Activated CD4-positive, alpha-beta T cell treated with anti-CD3 and anti-CD28 coated beads, Interleukin-2, amount 10 ng/mL, durations not matched to agents 24 days and 14 days (primary cell): ENCODE results near the gene ZCCHC8. TPM values are rescaled to one million over a fixed set of nuclear protein-coding genes. Genes with fewer than 3 reads are reported as not detected.

Experiments used
- total RNA-seq: library from RNA; stranded (reverse); gene quantifications from 2 replicates; pipeline ENCODE4 v1.2.3, GENCODE V29; 2022

ZCCHC8 gene
- total RNA-seq, 1 donor from 2014 or later = 41.9 TPM

Other genes starting within 250 kb of the ZCCHC8 start
- 25.9 and 28.4 TPM in 2 replicates for gene VPS33A, start 234.4 kb downstream of the ZCCHC8 start, total RNA-seq
- gene CLIP1, start 78.3 kb downstream of the ZCCHC8 start, total RNA-seq = 60.8 and 66.1 TPM in 2 replicates
- 99.7 and 101 TPM in 2 replicates for gene RSRC2, start 26.0 kb upstream of the ZCCHC8 start, total RNA-seq
- 128 and 129 TPM in 2 replicates for gene KNTC1, start 26.3 kb upstream of the ZCCHC8 start, total RNA-seq
- gene HCAR2, start 202.4 kb upstream of the ZCCHC8 start, total RNA-seq = 0.26 and 0.47 TPM in 2 replicates
- gene HCAR3, start 215.9 kb upstream of the ZCCHC8 start, total RNA-seq = 0.45 and 0.84 TPM in 2 replicates
- 6.0 and 6.8 TPM in 2 replicates for gene HCAR1, start 229.9 kb upstream of the ZCCHC8 start, total RNA-seq